HepG2 (cell line): ENCODE data around the gene VWCE. TPM values are rescaled to one million over a fixed set of nuclear protein-coding genes. Genes with fewer than 3 reads are reported as not detected.

ENCODE experiments used
- ATRX ChIP-seq: sonication (generic); formaldehyde crosslinking; IDR thresholded peaks from 2 replicates; pipeline ENCODE4 v1.4.0; 2020; ENCODE audit warnings: missing genetic modification reagents, borderline replicate concordance
- CBX2 ChIP-seq, 2 experiments: fragments of 200-600 bp in 1 of 2; sonication (generic); formaldehyde crosslinking in 1 of 2; IDR thresholded peaks; 2 replicates each; pipeline versions ENCODE4 v1.7.0 to v1.8.1; 2018 to 2022; ENCODE audit warnings: low read depth in 2 of 2, low read length in 1 of 2, mild to moderate bottlenecking in 1 of 2, missing genetic modification reagents in 1 of 2
- HBP1 ChIP-seq: IDR thresholded peaks from 2 replicates; pipeline ENCODE4 v1.6.1; 2016; ENCODE audit warnings: low read depth, control low read depth
- KLF12 ChIP-seq: sonication (generic); formaldehyde crosslinking; IDR thresholded peaks from 2 replicates; pipeline ENCODE4 v1.4.0; 2020; ENCODE audit warnings: missing genetic modification reagents, borderline replicate concordance
- MBNL3 ChIP-seq: fragments of 250-450 bp; sonication (Bioruptor Pico); conservative IDR thresholded peaks from 2 replicates; pipeline ENCODE4 v1.8.0; 2022; ENCODE audit warnings: mild to moderate bottlenecking, inconsistent platforms
- MXI1 ChIP-seq: IDR thresholded peaks from 3 replicates; pipeline ENCODE4 v1.6.1; 2012; ENCODE audit warnings: low read depth, low read length, inconsistent platforms, borderline replicate concordance
- MYPOP ChIP-seq: sonication (generic); formaldehyde crosslinking; IDR thresholded peaks from 2 replicates; pipeline ENCODE4 v1.8.1; 2023; ENCODE audit warnings: mild to moderate bottlenecking, moderate library complexity, missing genetic modification reagents
- NPAS2 ChIP-seq: sonication (generic); formaldehyde crosslinking; IDR thresholded peaks from 2 replicates; pipeline ENCODE4 v1.8.0; 2022; ENCODE audit warnings: mild to moderate bottlenecking, missing genetic modification reagents, borderline replicate concordance
- PBX2 ChIP-seq: IDR thresholded peaks from 2 replicates; pipeline ENCODE4 v1.6.1; 2016; ENCODE audit warnings: control low read depth
- REPIN1 ChIP-seq: sonication (generic); formaldehyde crosslinking; IDR thresholded peaks from 2 replicates; pipeline ENCODE4 v1.8.0; 2022; ENCODE audit warnings: missing genetic modification reagents, low read depth, mild to moderate bottlenecking, borderline replicate concordance
- SOX5 ChIP-seq: IDR thresholded peaks from 2 replicates; pipeline ENCODE4 v1.6.1; 2016; ENCODE audit warnings: borderline replicate concordance
- SPEN ChIP-seq: sonication (generic); formaldehyde crosslinking; IDR thresholded peaks from 2 replicates; pipeline ENCODE4 v1.5.1; 2020; ENCODE audit warnings: low read depth, mild to moderate bottlenecking, missing genetic modification reagents
- WIZ ChIP-seq: sonication (generic); formaldehyde crosslinking; IDR thresholded peaks from 2 replicates; pipeline ENCODE4 v1.5.1; 2020; ENCODE audit warnings: mild to moderate bottlenecking, missing genetic modification reagents
- ZNF160 ChIP-seq: sonication (generic); formaldehyde crosslinking; IDR thresholded peaks from 2 replicates; pipeline ENCODE4 v1.8.0; 2022; ENCODE audit warnings: mild to moderate bottlenecking, inconsistent platforms, missing genetic modification reagents
- ZNF232 ChIP-seq: sonication (generic); formaldehyde crosslinking; IDR thresholded peaks from 2 replicates; pipeline ENCODE4 v1.4.0; 2020; ENCODE audit warnings: missing genetic modification reagents, borderline replicate concordance
- ZNF350 ChIP-seq: sonication (generic); formaldehyde crosslinking; IDR thresholded peaks from 2 replicates; pipeline ENCODE4 v1.4.0; 2020; ENCODE audit warnings: mild to moderate bottlenecking, low read depth, missing genetic modification reagents, borderline replicate concordance
- ZNF460 ChIP-seq: sonication (generic); formaldehyde crosslinking; IDR thresholded peaks from 2 replicates; pipeline ENCODE4 v1.5.1; 2020; ENCODE audit warnings: missing genetic modification reagents, mild to moderate bottlenecking, borderline replicate concordance
- ZNF543 ChIP-seq: sonication (generic); formaldehyde crosslinking; IDR thresholded peaks from 2 replicates; pipeline ENCODE4 v1.4.0; 2020; ENCODE audit warnings: mild to moderate bottlenecking, missing genetic modification reagents
- ZNF577 ChIP-seq: sonication (generic); formaldehyde crosslinking; IDR thresholded peaks from 2 replicates; pipeline ENCODE4 v1.4.0; 2020; ENCODE audit warnings: mild to moderate bottlenecking, low read depth, missing genetic modification reagents, borderline replicate concordance
- ZNF687 ChIP-seq: sonication (generic); formaldehyde crosslinking; IDR thresholded peaks from 2 replicates; pipeline ENCODE4 v1.5.1; 2020; ENCODE audit warnings: mild to moderate bottlenecking, missing genetic modification reagents, moderate library complexity
- polyA plus RNA-seq, 8 experiments: library from polyadenylated mRNA; depleted of rRNA in 3 of 8; stranded (reverse) in 7 of 8; unstranded in 1 of 8; fragments of >200 nt; fragmentation: Illumina TruSeq in 4 of 8; extraction: Trizol in 4 of 8; gene quantifications; 2 replicates each; pipeline versions ENCODE4 v1.2.1 to v1.2.3, GENCODE V29; 2011 to 2016; ENCODE audit warnings: low read depth in 4 of 8, missing spikeins in 1 of 8, mixed read lengths in 1 of 8; ENCODE audit not compliant: insufficient read depth in 1 of 8
- total RNA-seq, 5 experiments: library from RNA; depleted of rRNA; stranded (reverse); fragments of >200 nt; fragmentation: Illumina TruSeq; extraction: Trizol; gene quantifications; 2 replicates each; pipeline ENCODE4 v1.2.3, GENCODE V29; 2016; ENCODE audit warnings: low read depth in 1 of 5

VWCE gene
- total and polyA plus RNA-seq, 2 of the 13 experiments (the other 11 are each of a cell fraction or from before 2014, with no cell fraction given) = 27.6 to 58.3 TPM

GRCh38 chr11:61294717-61295595, at the start of gene VWCE (continued):
- TF ChIP-seq ZNF687 (CRISPR knock-in tag) = peak; percentile 91
- peak; percentile 35; the same call in 1 of the 2 replicates for TF ChIP-seq KLF12 (CRISPR knock-in tag)
- TF ChIP-seq ZNF232 = peak; percentile 61; the same call in 1 of the 2 replicates
- TF ChIP-seq MBNL3 (CRISPR knock-in tag) = no peak
- no peak for TF ChIP-seq CBX2 (IDR thresholded peaks at IDR 0.05; ENCODE audit: low read depth, low read length)
- TF ChIP-seq CBX2 (CRISPR knock-in tag; IDR thresholded peaks at IDR 0.05; ENCODE audit: low read depth) = no peak
- no peak for TF ChIP-seq SPEN (CRISPR knock-in tag)
- peak; percentile 26; the same call in 1 of the 2 replicates for TF ChIP-seq ZNF160 (CRISPR knock-in tag)
- no peak for TF ChIP-seq HBP1
- no peak for TF ChIP-seq ATRX (CRISPR knock-in tag)
- no peak for TF ChIP-seq WIZ (CRISPR knock-in tag)
- TF ChIP-seq ZNF577 (CRISPR knock-in tag) = no peak
- peak; percentile 32; the same call in 1 of the 2 replicates for TF ChIP-seq ZNF543 (CRISPR knock-in tag)
- TF ChIP-seq PBX2 (CRISPR knock-in tag) = no peak
- TF ChIP-seq NPAS2 (CRISPR knock-in tag) = no peak
- no peak for TF ChIP-seq MYPOP (CRISPR knock-in tag)
- no peak for TF ChIP-seq REPIN1 (CRISPR knock-in tag)
- TF ChIP-seq ZNF350 (CRISPR knock-in tag) = peak; percentile 71; the same call in 1 of the 2 replicates
- TF ChIP-seq ZNF460 (CRISPR knock-in tag) = no peak
- TF ChIP-seq MXI1 = no peak; the same call in 2 of the 3 replicates
- TF ChIP-seq SOX5 (CRISPR knock-in tag) = peak; percentile 16; the same call in 1 of the 2 replicates
